Keratinocyte (primary cell): ENCODE data around the gene SDC1.

ENCODE experiments used
- EZH2 ChIP-seq: IDR thresholded peaks from one replicate; pipeline ENCODE4 v1.6.1; 2012; ENCODE audit warnings: inconsistent platforms, mild to moderate bottlenecking, low read length, moderate library complexity
- TF ChIP-seq, protein P1 (sequence below), 3 experiments: IDR thresholded peaks in 1 of 3; conservative IDR thresholded peaks in 1 of 3; optimal IDR thresholded peaks in 1 of 3; 2 replicates in 2 of 3; 3 replicates in 1 of 3; pipeline versions ENCODE3 to v1.5.1; 2011; ENCODE audit warnings: low read length in 3 of 3, mild to moderate bottlenecking in 3 of 3, moderate library complexity in 2 of 3, control low read depth in 1 of 3, inconsistent platforms in 1 of 3; ENCODE audit not compliant: insufficient read depth in 2 of 3; ENCODE audit errors: extremely low read depth in 1 of 3

GRCh38 chr2:20188851-20189250 lies 36.1 kb downstream of the SDC1 start:
- TF ChIP-seq, protein P1, sequence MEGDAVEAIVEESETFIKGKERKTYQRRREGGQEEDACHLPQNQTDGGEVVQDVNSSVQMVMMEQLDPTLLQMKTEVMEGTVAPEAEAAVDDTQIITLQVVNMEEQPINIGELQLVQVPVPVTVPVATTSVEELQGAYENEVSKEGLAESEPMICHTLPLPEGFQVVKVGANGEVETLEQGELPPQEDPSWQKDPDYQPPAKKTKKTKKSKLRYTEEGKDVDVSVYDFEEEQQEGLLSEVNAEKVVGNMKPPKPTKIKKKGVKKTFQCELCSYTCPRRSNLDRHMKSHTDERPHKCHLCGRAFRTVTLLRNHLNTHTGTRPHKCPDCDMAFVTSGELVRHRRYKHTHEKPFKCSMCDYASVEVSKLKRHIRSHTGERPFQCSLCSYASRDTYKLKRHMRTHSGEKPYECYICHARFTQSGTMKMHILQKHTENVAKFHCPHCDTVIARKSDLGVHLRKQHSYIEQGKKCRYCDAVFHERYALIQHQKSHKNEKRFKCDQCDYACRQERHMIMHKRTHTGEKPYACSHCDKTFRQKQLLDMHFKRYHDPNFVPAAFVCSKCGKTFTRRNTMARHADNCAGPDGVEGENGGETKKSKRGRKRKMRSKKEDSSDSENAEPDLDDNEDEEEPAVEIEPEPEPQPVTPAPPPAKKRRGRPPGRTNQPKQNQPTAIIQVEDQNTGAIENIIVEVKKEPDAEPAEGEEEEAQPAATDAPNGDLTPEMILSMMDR (optimal IDR thresholded peaks at IDR 0.05 in 1 of 3, IDR thresholded peaks at IDR 0.05 in 1 of 3, conservative IDR thresholded peaks at IDR 0.05 in 1 of 3; ENCODE audit: extremely low read depth in 1 of 3, insufficient read depth in 2 of 3, low read length in 3 of 3) = no peak
- TF ChIP-seq EZH2 = no peak
